ENCODE data around the gene TRPV3.

- no peak for TF ChIP-seq CTCF (IDR thresholded peaks at IDR 0.05)
- TF ChIP-seq POLR2A (IDR thresholded peaks at IDR 0.05) = no peak
Observed at GRCh38 chr17:3585826-3586225, 28.2 kb upstream of the TRPV3 start.
